ENCODE data around the gene ZNF765.
"Not testable (repeated sequence)": the region's sequence is repeated elsewhere in the genome, so short reads cannot be mapped to it uniquely, and the experiment has no call there.

Gene ZNF765

DNA sequence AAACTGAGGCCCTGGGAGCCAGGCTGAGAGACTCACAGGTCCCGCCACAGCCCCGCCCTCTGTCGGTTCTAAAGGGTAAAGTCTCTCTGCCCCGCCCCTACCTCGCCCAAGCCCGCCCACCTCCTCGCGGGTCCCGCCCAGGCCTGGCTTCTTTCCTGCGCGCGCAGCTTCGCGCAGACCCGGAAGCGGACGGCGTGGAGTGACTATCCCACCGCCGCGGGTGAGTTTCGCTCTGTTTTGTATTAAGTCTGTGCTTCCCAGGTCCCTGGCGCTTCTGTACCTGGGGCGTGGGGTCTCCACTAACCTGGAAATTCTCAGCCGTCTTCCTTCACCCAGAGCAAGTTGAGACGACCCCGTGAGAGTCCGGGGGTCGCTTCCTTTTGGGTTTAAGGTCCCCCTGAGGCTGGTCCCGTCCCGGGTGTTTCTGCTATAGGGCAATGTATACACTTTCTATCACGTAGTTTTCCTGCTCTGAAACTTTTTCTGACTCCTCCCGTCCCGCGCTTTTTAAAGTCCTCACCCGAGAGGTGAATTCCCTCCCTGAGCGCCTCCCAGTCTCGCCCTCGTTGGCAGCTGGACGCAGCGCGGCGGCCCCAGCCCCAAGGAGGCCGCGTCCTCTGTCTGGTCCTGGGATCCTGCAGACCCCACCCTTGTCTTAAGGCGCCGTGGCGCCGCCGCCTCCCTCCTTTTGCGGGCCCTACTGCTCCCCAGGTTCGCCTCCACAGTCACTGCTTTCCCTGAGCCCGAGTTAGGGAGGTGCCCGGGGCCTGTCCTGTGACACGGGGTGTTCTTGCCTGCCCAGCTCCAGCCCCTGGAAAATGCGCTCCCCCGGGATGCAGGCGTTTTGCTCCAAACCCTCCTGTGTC is at the start of gene ZNF765:
TSS of gene ZNF765 (plus strand) at position 176 of the 866 bp plus-strand sequence. CDS start 2,867 bp downstream, outside the sequence.
- peak; percentile 97 for DNase-seq

GRCh38 chr19:53355739-53356138 is 39.2 kb upstream of the ZNF765 start:
- no peak for DNase-seq

DNA sequence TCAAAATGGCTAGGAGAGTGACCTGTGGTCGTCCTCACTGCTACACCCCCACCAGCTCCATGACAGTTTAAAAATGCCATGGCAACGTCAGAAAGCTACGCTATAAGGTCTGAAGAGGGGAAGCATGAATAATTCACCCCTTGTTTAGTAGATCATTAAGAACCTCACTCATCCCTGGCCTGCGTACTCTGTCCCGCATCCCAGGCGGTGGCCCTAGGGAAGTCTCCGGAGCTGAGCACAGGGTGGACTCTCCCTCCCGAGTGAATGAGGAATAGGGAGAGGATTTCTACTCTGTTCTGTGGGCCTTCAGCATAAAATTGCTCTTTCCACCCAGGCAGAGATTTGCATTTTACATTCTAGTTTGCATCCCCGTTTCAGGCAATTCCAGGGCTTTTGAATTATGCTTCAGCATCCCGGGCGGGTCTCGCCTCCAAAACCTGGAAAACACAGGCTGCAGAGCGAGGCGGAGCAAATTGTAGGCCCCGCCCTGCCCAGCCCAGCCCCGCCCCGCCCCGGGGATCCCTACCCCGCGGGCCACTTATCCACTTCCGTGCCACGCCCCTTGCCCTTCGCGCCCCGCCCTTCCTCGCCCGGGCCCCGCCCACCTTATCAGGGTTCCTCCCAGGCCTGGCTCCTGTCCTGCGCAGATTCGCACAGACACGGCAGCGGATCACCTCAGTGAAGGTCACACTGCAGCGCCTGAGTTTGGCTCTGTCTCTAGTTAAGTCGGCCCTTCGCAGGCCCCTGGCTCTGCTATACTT is 36.9 kb upstream of the ZNF765 start:
- no peak for DNase-seq

DNA sequence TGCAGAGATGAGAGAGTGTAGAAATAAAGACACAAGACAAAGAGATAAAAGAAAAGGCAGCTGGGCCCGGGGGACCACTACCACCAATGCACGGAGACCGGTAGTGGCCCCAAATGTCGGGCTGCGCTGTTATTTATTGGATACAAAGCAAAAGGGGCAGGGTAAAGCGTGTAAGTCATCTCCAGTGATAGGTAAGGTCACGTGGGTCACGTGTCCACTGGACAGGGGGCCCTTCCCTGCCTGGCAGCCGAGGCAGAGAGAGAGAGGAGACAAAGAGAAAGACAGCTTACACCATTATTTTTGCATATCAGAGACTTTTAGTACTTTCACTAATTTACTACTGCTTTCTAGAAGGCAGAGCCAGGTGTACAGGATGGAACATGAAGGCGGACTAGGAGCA is 34.9 kb upstream of the ZNF765 start:
- not testable (repeated sequence) for DNase-seq

- peak; percentile 96 for DNase-seq
Observed at GRCh38 chr19:53365134-53365898, 29.6 kb upstream of the ZNF765 start, which contains the start of gene ZNF525. TSS of gene ZNF525 (plus strand) at chr19:53365705. CDS start at chr19:53372282, 6,577 bp downstream.

DNA sequence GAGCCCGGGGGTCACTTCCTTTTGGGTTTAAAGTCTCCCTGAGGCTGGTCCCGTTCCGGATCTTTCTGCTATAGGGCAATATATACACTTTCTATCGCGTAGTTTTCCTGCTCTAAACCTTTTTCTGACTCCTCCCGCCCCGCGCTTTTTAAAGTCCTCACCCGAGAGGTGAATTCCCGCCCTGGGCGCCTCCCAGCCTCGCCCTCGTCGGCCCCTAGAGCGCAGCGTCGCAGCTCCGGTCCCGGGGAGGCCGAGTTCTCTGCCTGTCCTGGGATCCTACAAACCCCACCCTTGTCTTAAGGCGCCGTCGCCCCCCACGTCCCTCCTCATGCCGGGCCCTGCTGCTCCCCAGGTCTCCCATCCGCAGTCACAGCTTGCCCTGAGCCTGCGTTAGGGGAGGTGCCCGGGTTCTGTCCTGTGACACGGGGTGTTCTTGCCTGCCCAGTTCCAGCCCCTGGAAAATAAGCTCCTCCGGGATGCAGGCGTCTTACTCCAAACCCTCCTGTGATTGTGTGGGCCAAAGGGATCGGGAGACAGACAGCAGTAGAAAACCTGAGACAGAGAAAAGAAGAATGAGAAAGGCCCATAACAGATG is 29.0 kb upstream of the ZNF765 start:
- peak; percentile 44 for DNase-seq

DNA sequence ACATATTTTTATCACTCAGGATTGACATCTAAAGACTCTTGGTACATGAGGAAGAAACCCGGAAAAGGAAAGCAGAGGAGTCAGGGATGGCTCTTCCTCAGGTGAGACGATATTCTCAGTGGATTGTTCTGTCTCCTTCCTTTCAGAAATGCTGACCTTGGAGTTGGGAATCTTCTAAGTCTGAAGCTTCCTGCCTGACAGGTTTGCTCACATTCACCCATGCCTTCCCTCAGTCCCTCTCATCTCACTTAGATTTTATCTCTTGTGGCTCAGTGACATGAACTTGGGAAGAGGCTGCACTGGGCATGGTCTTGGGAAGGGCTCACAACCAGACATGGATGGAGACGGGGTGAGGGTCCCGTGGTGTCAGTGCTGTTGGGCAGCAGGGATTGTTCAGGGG is 22.8 kb upstream of the ZNF765 start:
- DNase-seq: no peak

DNA sequence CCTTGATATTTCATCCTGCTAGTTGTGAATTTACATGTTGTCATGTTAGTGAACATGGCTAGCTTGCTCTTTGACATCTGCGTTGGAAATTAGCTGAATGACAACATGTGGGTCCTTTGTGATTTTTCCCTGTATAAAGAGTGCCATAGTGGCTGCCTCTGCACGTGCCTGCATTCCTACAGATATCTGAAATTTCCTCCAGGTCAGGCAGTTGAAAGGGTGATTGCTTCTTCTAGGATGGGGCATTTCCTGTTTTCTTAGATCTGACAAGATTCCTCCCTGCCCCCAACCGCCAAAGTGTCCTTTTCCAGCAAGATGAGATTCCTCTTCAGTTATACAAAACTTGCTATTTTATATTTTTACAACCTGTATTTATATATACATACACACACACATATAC is 20.7 kb upstream of the ZNF765 start:
- DNase-seq: no peak

GRCh38 chr19:53374743-53375142 is 20.2 kb upstream of the ZNF765 start:
- no peak for DNase-seq

DNA sequence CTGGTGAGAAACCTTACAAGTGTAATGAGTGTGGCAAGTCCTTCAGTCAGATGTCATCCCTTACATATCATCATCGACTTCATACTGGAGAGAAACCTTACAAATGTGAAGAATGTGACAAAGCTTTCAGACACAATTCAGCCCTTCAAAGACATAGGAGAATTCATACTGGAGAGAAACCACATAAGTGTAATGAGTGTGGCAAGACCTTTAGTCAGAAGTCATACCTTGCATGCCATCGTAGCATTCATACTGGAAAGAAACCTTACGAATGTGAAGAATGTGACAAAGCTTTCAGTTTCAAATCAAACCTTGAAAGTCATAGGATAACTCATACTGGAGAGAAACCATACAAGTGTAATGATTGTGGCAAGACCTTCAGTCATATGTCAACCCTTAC is 13.6 kb upstream of the ZNF765 start:
- DNase-seq: no peak

DNA sequence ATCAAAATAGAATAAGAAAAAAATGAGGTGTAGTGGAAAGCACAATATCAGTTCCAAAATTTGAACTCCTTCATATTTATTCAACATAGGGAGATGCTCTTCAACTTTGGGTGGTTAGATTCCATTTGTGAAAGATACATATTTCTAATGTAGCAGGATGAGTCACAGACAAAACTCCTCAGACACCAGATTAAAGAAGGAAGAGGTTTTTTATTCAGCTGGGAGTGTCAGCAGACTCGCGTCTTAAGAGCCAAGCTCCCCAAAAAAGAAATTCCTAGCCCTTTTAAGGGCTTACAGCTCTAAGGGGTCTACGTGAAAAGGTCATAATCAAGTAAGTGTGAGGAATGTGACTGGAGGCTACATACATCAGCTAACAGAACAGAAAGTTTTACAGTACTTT is 6.8 kb upstream of the ZNF765 start:
- no peak for DNase-seq

GRCh38 chr19:53388904-53389303 is 6.0 kb upstream of the ZNF765 start:
- DNase-seq: no peak

DNA sequence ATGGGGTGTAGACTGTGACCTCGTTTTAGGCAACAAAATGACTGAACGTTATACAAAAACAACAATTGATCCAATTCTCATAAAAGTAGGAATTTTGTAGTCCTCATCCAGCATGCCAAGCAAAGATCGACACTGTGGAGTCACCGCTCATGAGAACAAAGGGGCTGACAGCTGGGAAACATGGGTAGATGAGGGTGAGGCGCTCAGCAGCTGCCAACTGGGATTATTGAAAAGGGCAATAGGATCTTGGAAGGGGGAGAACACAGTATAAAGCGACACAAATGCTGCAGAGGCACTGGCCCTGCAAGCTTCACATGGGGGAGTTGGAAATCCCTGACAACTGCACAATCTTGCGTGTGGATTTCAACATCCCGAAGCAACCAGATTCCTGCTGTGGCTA is 5.4 kb upstream of the ZNF765 start:
- DNase-seq: no peak

DNA sequence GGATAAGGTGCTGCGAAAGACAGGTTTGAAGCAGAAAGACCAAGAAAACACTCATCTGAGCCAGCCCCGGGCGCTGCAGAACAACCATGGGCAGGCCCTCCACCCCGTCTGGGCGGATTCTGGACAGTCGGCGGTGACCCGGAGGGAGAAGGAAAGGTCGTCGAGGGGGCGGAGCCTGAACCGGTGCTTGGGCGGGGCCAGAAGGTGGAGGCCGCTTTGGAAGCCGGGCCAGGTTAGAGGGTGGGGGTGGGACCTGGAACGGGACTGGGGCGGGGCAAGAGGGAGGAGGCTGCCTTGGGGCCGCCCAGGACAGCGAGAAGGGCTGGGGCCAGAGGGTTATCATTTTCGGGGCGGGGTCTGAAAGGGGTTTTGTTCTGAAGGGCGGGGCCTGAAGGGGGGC is 5.0 kb upstream of the ZNF765 start:
- DNase-seq: no peak

DNA sequence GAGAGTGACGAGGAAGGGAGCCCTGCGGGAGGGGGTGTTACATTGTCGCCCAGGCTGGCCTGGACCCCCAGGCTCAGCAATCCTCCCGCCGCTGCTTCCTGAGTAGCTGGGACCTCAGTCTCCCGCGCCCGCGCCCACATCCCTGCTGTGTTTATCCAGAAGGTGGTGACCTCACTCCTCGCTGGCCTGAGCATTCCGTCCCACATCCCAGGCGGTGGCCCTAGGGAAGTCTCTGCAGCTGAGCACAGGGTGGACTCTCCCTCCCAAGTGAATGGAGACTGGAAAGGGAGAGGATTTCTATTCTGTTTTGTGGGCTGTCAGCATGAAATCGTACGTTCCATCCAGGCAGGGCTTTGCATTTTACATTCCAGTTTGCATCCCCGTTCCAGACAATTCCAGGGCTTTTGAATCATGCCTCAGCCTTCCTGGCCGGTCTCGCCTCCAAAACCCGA is 401 bp upstream of the ZNF765 start:
- no peak for DNase-seq

DNA sequence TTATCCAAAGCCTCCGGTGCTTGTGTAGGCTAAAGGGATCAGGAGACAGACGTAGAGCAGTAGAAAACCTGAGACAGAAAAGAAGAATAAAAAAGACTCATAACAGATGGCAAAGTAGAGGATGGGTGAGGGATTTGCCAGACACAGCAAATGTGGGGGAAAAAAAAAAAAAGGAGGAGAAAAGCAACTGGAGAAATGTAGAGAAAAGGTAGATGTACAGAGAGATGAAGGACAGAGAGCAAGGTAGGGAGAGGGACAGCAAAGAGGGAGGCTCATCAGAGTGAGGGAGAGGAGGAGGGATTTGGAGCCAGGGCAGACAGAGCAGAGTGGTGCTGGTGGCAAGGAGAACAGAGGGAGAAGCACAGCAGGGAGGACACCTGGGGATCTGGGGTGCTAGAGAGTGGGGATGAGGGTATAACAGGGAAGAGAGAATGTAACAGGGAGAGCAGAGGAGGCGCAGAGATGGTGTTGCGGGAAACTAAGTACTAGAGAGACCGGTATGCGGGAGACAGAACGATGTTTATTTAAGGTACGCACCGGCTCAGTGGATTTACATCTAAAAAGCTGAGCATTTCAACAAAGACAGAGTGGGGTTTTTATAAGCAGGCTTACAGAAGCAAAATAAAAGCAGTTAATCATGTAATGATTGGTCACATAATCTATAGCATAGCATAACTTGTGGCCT is 1.0 kb downstream of the ZNF765 start:
- not testable (repeated sequence) for DNase-seq

DNA sequence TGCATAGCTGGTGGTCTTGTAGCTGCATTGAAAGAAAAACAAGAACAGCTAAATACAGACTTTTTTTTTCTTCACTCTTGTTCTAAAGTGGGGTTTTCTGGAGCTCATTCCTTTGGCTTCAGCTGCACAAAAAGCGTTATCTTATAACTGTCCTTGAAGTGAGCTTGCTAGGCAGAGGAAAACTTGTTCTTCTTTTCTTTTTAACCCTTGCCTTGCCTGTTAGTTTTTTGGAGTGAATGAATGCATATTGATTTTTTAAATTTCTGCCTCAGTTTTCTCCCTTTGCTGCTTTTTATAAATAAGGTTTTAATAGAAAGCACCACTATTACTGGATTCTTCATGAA is 1.5 kb downstream of the ZNF765 start:
- no peak for DNase-seq

- not testable (repeated sequence) for DNase-seq
Observed at GRCh38 chr19:53397918-53398317, 3.0 kb downstream of the ZNF765 start.

DNA sequence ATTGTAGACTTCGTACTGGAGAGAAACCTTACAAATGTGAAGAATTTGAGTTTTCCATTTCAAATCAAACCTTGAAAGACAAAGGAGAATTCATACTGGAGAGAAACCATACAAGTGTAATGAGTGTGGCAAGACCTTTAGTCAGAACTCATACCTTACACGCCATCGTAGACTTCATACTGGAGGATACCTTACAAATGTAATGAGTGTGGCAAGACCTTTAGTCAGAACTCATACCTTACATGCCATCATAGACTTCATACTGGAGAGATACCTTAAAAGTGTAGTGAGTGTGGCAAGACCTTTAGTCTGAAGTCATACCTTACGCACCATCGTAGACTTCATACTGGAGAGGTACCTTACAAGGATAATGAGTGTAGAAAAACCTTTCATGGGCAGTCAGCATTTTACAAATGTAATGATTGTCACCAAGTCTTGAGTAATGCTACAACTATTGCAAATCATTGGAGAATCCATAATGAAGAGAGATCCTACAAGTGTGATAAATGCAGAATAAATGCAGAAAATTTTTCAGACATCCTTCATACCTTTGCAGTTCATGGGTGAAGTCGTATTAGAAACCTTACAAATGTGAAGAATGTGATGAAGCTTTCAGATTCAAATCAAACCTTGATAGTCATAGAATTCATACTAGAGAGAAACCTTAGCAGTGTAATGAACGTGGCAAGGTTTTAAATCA is 14.7 kb downstream of the ZNF765 start:
- no peak for DNase-seq

- DNase-seq: not testable (repeated sequence)
Observed at GRCh38 chr19:53420520-53421315, 25.8 kb downstream of the ZNF765 start.

DNA sequence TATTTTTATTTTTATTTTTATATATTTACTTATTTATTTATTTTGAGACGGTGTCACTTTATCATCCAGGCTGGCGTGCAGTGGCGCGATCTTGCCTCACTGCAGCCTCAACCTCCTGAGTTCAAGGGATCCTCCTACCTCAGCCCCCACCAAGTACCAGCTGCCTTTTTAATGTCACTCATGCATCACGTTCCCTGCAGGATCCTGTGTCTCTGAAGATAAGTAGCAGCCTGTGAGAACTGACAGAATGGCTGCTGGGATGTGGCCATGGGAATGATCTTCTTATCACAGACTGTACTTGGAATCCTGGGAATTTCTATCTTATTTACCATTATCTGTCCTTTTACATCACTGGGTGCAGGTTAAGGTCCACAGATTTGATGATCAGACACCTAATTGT is 27.6 kb downstream of the ZNF765 start:
- no peak for DNase-seq
